Measurements from ENCODE around the gene POU6F2.
"Not testable (repeated sequence)": the region's sequence is repeated elsewhere in the genome, so short reads cannot be mapped to it uniquely, and the experiment has no call there.

POU6F2 gene

GRCh38 chr7:38977685-38978084, at the start of gene POU6F2:
POU6F2 (plus strand) TSS chr7:38977909; CDS start chr7:38977954, 45 bp downstream.
- no peak for DNase-seq

- DNase-seq, result no peak
These were observed 49.2 kb upstream of the POU6F2 start for GRCh38 chr7:38928506-38928905.

DNA sequence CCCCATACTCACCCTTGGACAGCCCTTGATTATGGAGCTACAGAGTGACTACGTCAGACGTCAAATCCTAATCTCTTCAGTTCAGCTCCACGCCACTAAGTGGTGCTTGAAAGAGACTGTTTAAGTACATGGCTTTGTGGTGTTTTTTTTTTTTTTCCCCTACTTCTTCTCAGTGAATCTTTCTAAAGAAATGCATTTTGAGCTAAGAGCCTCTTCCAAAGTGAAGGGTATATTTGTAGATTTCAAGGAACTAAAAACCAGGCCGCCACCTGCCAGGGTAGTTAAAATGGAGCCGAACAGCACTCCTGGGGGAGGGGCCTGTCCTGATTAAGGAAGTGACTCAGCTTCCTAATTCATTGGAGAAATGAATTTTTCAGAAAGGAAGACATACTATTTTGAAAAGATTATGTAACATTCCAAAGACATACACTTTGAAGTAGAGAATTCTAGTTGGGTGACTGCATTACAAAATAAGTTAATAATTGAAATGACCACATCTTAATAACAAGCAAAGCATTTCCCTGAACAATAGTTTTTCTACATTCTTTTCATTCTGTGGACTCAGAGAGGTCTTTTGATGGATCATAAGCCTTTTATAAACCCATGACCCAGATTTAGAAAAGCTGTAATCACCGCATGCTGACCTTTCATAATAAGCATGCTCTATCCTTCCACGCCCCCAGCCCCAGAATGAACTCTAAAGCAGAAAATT, 48.1 kb upstream of the POU6F2 start:
- no peak for DNase-seq

GRCh38 chr7:38932509-38933168, 45.1 kb upstream of the POU6F2 start:
- peak in 1 of 2 experiments; percentile 42 for DNase-seq

GRCh38 chr7:38934051-38934450, 43.7 kb upstream of the POU6F2 start:
- no peak for DNase-seq

- DNase-seq, result no peak
These were observed 43.2 kb upstream of the POU6F2 start for GRCh38 chr7:38934536-38934935.

- no peak for DNase-seq
These were observed 41.1 kb upstream of the POU6F2 start for GRCh38 chr7:38936641-38937040.

DNA sequence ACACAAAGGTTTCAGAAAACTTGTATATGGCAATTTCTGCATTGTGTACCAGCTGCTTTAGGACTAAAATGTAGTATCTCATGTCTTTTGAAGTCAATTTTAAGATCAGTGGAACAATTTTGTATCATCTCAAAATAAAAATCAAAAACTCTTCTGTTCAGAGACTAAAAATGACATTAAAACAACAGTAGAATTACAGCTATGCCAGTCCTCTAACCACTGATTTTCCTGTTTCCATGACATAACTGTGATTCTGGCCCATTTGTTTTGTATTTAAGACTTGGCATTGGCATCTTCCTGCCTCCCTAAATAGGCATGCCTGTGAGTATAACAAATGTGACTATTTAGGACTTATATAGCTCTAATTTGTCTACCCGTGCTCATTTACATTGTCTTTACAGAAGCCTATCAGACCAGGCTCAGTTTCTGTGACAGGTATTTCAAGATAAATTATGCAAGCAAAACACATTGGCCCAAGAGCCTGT, 39.7 kb upstream of the POU6F2 start:
- no peak for DNase-seq

DNA sequence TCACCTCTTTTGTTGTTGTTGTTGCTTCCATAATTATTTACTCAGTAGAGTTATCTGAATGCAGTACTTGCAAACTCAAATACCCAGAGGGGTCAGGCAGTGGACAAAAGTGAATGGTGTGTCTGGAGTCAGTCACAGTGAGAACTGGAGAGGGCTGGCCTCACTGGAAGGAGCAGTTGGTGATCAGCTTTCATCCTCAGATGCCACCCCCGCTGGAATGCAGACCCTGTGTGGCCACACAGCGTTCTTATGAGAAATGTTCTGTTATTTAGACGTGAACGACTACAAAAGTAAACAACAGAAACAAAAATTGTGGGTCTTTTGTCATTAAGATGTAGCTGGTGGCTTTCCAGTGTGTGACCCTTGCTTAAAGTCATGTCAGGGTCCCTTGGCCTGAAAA, 39.1 kb upstream of the POU6F2 start:
- DNase-seq, result no peak

DNA sequence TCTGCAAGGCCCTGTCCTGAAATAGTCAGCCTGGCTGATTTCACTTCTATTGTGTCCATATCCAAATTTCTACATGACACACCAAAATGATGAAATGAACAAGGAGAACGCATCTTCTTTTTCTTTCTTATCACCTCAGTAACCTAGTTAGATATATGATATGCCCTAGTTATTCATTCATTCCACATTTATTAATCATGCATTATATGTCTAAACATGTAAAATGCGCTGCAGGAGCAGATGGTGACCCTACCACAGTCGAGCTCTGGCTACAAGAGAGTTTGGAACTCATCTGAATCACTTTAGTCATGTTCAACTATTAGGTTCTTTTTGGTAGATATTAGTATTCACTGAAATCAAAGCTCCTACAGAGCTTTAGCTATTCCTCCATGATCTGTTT, 36.9 kb upstream of the POU6F2 start:
- DNase-seq, result no peak

DNA sequence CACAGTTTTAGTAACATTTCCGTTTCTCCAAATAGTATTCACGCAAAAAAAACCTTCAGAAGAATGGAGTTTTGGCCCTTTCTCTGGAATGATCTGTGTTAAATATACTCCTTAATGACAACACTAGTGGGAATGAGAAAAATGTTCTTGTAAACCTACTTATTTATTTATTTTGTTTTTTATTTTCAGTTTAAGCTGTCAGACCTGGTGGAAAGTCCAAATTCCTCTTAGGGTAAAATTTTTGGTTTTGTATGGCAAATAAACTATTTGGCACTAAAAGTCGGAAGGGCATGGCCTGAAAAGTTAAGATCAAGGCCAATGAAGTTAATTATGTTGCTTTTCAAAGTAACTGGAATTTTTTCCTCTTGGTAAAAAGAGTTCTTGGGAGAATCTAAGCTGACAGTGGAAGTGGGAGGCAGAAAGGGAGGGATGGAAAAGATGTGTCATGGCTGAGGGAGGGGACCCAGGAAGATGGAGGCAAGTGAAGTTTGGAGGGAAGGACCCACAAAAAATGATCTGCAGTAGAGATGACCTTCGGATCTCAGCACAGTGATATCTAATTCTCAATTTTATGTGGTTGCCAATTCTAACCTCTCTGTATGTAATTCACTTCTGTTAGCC, 35.2 kb upstream of the POU6F2 start:
- no peak for DNase-seq

DNA sequence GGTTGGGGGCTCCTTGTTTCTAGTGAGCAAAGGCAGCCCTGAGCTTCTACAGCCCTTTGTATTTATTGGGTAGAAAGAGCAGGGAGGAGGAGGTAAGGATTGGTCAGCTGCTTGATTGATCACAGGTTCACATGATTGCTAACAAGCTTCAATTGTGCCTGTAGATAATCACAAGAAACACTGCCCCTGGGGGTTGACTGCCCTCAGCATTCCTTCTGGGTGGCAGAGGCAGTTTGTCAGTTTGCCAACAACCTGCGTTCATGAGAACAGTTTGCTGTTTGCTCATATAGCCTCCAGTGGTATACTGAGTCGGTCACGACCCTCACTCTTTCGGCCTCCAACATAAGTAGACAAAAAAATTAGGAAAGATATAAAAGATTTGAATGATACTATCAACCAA, 30.2 kb upstream of the POU6F2 start:
- not testable (repeated sequence) for DNase-seq

DNA sequence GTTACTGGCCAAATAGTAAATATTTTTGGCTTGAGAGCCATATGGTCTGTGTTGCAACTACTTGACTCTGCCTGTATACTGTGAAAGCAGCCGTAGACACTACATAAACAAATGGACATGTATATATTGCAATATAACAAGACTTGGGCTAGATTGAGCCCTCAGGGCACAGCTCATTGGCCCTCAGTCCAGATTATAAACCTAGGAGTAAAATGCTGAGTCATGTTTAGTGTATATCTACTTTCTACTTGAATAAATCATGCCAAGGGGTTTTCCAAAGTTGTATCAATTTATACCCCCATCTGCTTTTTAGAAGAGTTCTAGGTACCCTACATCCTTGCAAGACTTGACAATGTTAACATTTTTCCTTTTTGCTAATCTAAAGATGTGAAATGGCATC, 27.4 kb upstream of the POU6F2 start:
- no peak for DNase-seq

DNA sequence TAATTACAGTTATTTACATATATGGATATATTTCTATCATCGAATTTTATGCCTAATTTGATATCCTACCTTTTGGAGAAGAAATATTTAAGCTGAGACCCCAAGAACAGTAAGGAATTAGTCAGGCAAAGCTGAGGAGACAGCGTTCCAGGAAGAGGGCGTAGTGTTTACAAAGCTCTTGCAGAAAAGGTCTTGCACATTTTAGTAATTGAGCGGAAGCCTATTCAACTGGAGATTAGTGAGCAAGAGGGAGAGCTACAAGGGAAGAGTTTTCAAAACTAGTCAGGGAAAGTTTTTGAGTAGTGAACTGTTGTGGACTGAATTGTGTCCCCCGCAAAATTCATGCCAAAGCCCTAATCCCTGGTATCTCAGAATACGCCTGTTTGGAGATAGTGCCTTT, 26.5 kb upstream of the POU6F2 start:
- no peak for DNase-seq

DNA sequence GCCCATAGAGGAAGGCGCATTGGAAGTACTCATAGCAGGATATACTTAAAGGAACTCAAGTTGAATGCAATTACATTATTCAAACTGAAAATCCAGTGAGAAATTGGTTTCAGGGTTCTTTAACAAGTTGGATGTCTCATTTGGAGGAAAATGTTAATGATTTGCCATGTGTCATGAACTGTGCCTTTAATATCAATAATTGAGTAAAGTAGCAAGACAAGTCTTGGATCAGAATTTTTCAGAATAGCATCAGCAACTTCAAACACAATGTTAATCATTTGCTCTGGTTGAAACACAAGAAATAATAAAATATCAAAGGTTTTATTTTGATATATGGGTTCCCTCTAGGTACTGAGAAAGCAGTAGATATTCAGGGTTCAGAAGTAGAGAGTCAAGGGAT, 24.5 kb upstream of the POU6F2 start:
- DNase-seq, result no peak

DNA sequence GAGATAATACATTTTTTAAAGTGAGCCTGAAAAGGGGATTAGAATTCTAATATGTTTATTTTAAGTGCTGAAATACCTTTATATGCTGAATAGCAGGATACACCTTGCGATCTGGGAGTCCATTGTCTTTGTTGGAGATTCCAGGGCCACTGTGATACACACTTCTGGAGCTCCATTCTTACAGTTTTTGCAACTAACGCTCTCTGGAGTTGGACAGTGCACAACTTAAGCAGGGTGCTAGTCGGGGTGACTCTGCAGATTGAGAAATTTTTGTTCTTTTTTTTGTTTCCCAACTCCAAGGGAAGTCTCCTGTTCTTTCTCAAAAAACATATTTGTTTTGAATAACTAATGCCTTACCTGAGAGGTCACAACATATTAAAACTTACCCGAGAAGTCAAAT, 23.7 kb upstream of the POU6F2 start:
- no peak for DNase-seq

DNA sequence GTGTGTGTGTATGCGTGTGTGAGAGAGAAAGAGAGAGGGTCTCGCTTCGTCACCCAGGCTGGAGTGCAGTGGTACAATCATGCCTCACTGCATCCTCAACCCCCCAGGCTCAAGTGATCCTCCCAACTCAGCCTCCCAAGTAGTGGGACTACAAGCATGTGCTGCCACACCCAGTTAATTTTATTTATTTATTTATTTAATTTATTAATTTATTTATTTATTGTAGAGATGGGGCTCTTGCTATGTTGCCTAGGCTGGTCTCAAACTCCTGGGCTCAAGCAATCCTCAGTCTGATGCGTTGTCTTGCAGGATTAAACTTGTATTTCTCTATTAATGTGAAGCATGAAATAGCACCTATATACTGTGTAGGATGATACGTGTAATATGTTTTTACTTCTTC, 21.8 kb upstream of the POU6F2 start:
- DNase-seq, result no peak

- no peak for DNase-seq
These were observed 15.7 kb upstream of the POU6F2 start for GRCh38 chr7:38962028-38962427.

- DNase-seq, result no peak
These were observed 12.8 kb upstream of the POU6F2 start for GRCh38 chr7:38964921-38965320.

DNA sequence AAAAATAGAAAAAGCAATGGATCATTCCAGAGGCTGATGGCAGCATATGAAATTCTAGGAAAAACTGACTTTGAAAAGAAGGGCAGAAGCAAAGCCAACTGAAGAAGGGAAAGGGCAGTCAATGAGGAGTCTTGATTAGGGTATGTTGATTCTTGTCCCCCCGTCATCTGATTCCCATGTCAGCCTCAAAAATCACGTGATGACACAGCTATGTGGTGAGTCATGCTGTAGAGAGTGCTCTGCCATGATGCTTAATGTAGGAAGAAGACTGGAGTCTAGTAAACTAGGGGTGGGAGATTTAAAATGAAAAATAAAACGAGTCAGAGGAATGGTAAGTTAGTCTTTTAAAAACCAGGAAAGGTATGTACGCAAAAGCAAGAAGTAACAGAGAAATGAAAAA, 3.9 kb upstream of the POU6F2 start:
- no peak for DNase-seq

- no peak for DNase-seq
These were observed 1.7 kb upstream of the POU6F2 start for GRCh38 chr7:38975944-38976392.

GRCh38 chr7:38978491-38978890, 782 bp downstream of the POU6F2 start:
- no peak for DNase-seq

GRCh38 chr7:38992203-38992602, 14.5 kb downstream of the POU6F2 start:
- DNase-seq, result no peak

- DNase-seq, result no peak
These were observed 23.9 kb downstream of the POU6F2 start for GRCh38 chr7:39001595-39001994.

All from stimulated activated CD4-positive, alpha-beta T cell treated with anti-CD3 and anti-CD28 coated beads, Interleukin-4, amount 100 ng/mL, for 4 hours (primary cell).